ENCODE results near the gene FAM162A.
"Not testable (repeated sequence)": the region's sequence is repeated elsewhere in the genome, so short reads cannot be mapped to it uniquely, and the experiment has no call there.

The FAM162A gene

DNA sequence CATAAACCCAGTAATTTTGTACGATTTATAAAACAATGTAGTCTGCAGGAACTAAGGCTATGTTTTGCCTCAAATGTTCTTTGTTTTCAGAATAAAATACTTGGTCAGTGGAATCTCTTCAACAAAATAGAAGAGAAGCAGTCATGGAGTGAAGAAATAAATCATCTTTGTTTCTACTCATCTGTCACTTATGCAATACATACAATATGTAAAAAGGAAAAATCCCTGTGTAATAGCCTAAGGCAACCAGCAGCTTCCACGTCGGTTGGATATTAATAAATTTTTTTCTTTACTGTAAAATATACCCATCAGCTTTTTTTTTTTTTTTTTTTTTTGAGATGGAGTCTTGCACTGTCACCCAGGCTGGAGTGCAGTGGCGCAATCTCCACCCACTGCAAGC lies 37.1 kb downstream of the FAM162A start:
- no peak for DNase-seq (ENCODE audit: low spot score)

DNA sequence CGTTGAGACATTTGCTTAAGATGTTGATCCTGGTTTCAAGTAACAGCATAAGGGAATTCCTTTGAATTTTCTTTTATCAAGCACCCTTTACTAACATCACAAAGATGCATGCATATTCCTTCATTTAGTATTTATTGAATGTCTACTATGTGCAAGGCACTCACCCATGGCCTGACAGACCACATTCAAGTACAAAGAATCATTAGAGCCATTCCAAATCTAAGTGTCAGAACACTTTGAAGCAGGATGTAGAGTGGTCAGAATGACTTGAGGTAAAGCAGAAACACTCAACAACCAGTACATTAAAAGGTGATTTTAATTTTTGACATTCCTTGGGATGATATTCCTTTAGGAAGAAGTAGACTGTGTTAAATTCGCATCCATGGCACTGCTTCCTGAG lies 37.9 kb downstream of the FAM162A start:
- DNase-seq (ENCODE audit: low spot score) = no peak

DNA sequence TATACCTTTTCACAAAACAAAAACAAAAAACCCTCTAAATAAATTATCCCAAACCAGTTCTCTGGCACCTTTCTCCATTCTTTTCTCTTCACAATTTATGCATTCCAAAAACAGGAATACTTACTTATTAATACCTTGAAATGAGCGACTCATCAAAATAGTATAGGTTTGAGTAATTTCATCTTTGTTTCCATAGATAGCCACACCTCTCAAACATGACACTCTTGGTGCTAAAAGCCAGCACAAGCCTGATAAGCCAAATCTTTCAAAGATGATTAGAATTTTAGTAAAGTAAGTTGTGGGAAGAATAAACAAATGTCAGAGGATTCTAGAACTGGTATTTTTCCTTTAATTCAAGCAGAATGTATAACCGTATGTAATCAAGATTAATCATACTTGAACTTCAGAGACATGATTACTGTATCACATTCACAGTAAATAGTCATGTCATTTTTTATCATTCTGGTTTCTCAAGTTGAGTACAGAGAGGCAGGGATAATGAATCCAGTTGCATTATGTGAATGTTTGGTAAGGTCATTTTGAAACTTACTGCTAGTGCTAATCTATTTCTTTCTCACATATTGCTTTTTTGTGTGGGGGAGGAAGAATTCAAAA lies 44.0 kb downstream of the FAM162A start:
- no peak for DNase-seq (ENCODE audit: low spot score)

DNA sequence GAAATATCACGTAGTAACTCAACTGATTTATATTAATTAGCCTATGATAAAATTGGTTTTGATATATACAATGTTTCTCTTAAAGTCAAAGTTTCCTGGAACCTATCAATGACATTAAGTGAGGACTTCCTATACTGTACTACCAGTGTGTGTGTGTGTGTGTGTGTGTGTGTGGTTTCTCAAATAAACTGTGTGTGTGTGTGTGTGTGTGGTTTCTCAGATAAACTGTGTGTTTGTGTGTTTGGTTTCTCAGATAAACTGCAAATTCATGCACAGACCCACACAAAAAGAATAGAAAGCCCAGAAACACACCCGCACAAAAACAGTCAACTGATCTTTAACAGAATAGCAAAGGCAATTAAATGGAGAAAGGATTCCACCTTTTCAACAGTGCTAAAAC lies 46.4 kb downstream of the FAM162A start:
- DNase-seq (ENCODE audit: low spot score) = no peak

DNA sequence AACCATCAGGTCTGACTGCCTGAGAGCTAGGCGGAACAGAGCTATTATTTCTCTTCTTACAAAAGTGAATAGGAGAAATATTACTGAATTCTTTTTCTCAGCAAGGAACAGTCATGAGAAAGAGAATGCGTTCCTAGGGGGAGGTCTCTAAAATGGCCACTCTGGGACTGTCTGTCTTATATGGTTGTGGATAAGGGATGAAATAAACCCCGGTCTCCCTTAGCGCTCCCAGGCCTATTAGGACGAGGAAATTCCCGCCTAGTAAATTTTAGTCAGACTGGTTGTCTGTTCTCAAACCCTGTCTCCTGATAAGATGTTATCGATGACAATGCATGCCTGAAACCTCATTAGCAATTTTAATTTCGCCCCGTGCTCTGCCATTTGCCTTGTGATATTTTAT lies 52.0 kb downstream of the FAM162A start:
- no peak for DNase-seq (ENCODE audit: low spot score)

DNA sequence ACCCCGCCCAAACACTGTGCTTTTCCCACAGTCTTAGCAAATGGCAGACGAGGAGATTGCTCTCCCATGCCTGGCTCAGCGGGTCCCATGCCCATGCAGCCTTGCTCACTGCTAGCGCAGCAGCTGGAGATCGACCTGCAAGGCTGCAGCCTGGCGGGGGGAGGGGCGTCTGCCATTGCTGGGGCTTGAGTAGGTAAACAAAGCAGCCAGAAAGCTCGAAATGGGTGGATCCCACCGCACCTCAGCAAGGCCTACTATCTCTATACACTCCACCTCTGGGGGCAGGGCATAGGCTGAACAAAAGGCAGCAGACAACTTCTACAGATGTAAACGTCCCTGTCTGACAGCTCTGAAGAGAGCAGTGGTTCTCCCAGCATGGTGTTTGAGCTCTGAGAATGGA lies 59.1 kb downstream of the FAM162A start:
- DNase-seq (ENCODE audit: low spot score) = peak; percentile 40

DNA sequence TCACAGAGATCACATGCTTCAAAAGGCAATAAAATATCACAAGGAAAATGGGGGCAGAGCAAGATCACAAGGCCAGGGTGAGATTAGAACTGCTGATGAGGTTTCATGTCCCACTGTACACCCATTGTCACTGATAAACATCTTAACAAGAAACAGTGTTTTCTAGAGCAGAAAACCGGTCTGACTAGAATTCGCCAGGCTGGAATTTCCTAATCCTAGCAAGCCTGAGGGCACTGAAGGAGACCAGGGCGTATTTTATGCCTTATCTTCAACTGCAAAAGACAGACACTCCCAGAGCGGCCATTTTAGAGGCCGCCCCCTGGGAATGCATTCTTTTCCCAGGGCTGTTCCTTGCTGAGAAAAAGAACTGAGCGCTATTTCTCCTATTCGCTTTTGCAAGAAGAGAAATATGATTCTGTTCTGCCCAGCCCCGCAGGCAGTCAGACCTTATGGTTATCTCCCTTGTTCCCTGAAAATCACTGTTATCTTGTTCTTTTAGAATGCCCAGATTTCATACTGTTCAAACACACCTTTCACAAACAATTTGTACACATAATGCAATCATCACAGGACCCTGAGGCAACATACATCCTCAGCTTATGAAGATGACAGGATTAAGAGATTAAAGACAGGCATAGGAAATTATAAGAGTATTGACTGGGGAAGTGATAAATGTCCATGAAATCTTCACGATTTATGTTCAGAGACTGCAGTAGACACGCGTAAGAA lies 59.9 kb downstream of the FAM162A start:
- DNase-seq (ENCODE audit: low spot score) = not testable (repeated sequence)

DNA sequence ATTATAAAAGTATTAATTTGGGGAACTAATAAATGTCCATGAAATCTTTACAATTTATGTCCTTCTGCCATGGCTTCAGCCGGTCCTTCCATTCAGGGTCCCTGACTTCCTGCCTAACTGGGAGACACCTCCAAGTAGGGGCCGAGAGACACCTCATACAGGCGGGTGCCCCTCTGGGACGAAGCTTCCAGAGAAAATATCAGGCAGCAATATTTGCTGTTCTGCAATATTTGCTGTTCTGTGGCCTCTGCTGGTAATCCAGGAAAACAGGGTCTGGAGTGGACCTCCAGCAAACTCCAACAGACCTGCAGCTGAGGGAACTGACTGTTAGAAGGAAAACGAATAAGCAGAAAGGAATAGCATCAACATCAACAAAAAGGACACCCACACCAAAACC lies 60.5 kb downstream of the FAM162A start:
- DNase-seq (ENCODE audit: low spot score) = not testable (repeated sequence)

DNA sequence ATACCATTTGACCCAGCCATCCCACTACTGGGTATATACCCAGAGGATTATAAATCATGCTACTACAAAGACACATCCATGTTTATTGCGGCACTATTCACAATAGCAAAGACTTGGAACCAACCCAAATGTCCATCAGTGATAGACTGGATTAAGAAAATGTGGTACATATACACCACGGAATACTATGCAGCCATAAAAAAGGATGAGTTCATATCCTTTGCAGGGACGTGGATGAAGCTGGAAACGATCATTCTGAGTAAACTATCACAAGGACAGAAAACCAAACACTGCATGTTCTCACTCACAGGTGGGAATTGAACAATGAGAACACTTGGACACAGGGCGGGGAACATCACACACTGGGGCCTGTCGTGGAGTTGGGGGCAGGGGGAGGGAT lies 64.2 kb downstream of the FAM162A start:
- not testable (repeated sequence) for DNase-seq (ENCODE audit: low spot score)

DNA sequence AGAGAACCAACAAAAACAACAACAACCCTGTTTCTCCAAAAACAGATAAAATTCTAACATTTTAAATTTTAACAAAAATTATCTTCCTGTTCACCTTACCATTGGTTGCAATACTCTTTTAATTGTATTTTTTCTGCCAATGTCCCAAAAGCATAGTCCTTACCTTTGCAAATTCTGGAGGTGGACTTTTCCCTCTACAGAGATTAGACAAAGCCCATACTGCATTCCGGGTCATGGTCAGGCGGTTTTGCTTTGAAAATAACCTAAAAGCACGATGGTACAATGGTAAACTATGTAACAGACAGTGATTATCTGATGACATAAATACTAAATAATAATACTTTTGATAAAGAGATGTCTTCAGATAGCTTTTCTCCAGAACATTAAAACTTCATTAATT lies 67.4 kb downstream of the FAM162A start:
- no peak for DNase-seq (ENCODE audit: low spot score)

DNA sequence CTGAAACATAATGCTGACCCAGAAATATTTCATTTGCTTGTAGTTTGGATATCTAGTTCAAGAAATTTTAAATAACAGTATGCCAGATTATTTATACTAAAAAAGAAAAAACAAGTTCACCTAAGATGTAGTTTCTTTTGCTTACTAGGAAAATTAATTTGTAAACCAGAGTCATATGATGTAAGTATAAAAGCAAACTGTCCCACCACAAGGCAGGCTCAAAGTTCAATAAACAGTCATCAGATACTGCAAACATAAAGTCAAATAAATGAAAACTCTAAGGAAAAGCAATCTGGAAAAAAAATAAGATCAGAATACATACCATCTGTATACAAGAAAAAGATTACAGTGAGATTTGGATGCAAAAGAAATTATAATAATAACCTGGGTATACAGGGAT lies 72.1 kb downstream of the FAM162A start:
- no peak for DNase-seq (ENCODE audit: low spot score)

DNA sequence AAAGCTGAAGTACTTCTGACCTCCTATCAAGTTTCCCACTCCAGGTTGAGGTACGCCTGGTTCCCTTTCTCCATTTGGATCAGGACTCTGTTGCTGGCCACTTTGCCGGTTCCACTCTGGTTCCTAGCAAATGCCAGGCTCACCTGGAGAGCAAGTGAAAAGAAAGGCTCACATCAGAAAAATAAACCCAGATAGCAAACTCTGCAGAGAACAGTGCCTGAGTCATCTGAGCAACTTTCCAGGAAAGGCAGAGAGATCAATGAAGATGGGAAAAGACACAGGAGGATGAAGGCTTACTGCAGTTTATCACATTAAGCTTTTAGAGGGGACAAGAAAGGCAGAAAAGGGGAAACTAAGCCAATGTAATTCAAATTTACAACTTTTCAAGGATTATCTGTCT lies 73.7 kb downstream of the FAM162A start:
- DNase-seq (ENCODE audit: low spot score) = no peak

DNA sequence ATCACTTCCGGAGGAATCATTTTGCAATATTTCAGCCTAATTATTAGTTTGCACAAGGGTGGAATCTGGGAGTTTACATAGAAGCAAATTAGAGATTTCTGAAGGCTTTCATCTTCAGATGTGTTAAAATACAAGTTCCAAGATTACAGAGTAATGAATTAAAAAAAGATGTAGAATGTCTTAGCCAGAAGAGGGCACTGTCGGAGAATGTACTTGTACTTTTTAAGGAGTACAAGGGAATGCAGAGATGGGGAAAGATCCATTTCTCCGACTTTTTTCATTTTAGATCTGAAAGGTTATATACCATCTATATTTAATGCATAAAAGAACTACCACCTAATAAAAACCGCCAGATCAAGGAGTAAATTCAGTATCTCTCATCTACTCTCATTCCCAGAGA lies 75.0 kb downstream of the FAM162A start:
- DNase-seq (ENCODE audit: low spot score) = no peak

DNA sequence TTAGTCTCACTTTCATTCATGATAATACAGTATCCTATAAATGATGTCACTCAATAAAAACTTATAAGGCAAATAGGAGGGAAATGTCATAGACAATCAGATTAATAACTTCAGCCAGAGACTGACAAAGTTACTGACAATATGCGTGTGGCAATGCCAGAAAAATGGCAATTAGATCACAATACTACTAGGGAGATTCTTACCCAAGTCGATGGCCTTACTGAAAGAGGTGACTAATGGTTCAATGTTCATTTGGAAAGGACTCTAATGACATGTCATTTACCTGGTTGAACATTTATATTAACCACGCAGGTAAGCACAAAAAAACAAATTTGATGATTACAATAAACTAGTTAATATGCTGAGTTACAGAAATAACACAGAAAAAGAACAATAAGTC lies 77.8 kb downstream of the FAM162A start:
- no peak for DNase-seq (ENCODE audit: low spot score)
